Measurements from ENCODE around the gene CORO2A. TPM values are rescaled to one million over a fixed set of nuclear protein-coding genes. Genes with fewer than 3 reads are reported as not detected.

CORO2A gene
- total and polyA plus RNA-seq, 2 of the 13 experiments (the other 11 are each of a cell fraction or from before 2014, with no cell fraction given), result 14.4 to 15.3 TPM

GRCh38 chr9:98118640-98119601, 73.5 kb downstream of the CORO2A start, which contains the start of gene TRIM14 (continued):
- TF ChIP-seq SP2 (CRISPR knock-in tag; IDR thresholded peaks at IDR 0.05) (no peak), ZNF512B (CRISPR knock-in tag; IDR thresholded peaks at IDR 0.05; ENCODE audit: borderline replicate concordance) (0 out of 2 replicates have a peak, but pooled peaks have one; percentile 15), ZNF496 (CRISPR knock-in tag; IDR thresholded peaks at IDR 0.05; ENCODE audit: insufficient replicate concordance) (no peak), ZNF337 (CRISPR knock-in tag; IDR thresholded peaks at IDR 0.05; ENCODE audit: borderline replicate concordance, low read depth) (no peak), ZNF138 (CRISPR knock-in tag; IDR thresholded peaks at IDR 0.05; ENCODE audit: low read depth) (0 out of 2 replicates have a peak, but pooled peaks have one; percentile 55), ZBTB20 (CRISPR knock-in tag; IDR thresholded peaks at IDR 0.05; ENCODE audit: borderline replicate concordance, low read depth) (0 out of 2 replicates have a peak, but pooled peaks have one; percentile 20)

Measured in HepG2 (cell line).